Adrenal gland (tissue), 12 donors: ENCODE results near the gene IFI35. TPM values are rescaled to one million over a fixed set of nuclear protein-coding genes. Genes with fewer than 3 reads are reported as not detected.

ENCODE experiments used
- DNase-seq, 7 donors: peaks; one replicate each; pipeline ENCODE4 v3.0.0-alpha.2; 2019 to 2020
- H3K27ac ChIP-seq, 5 donors: fragments of 200-600 bp; sonication (generic) in 4 of 5; 1 replicate in 3 of 5; 2 replicates in 2 of 5; pipeline versions ENCODE4 v1.5.1 to v1.8.0; 2016 to 2020; ENCODE audit warnings: mild to moderate bottlenecking in 1 of 5
- H3K27me3 ChIP-seq: fragments of 200-600 bp; 2 replicates; pipeline ENCODE4 v1.8.0; 2021
- H3K36me3 ChIP-seq, 2 donors: fragments of 200-600 bp; replicated peaks in 1 of 2; 1 replicate in 1 of 2; 2 replicates in 1 of 2; pipeline versions ENCODE4 v1.5.1 to v1.8.0; 2018 to 2022
- H3K4me1 ChIP-seq, 2 donors: fragments of 200-600 bp; replicated peaks in 1 of 2; 1 replicate in 1 of 2; 2 replicates in 1 of 2; pipeline versions ENCODE4 v1.5.1 to v1.8.0; 2018 to 2021
- H3K4me3 ChIP-seq, 4 donors: fragments of 200-600 bp; sonication (generic) in 3 of 4; one replicate each; pipeline ENCODE4 v1.5.1; 2016 to 2018
- H3K9me3 ChIP-seq, 3 donors: fragments of 200-600 bp; sonication (generic) in 1 of 3; replicated peaks in 1 of 3; 1 replicate in 2 of 3; 2 replicates in 1 of 3; pipeline versions ENCODE4 v1.5.1 to v1.8.0; 2016 to 2021
- POLR2A ChIP-seq, 2 donors: fragments of 450-650 bp; IDR thresholded peaks; one replicate each; pipeline ENCODE4 v1.6.1; 2017; ENCODE audit warnings: antibody characterized with exemption in 2 of 2, mild to moderate bottlenecking in 2 of 2, moderate library complexity in 1 of 2
- WGBS, 4 donors: extraction: QIAGEN DNeasy Blood & Tissue Kit in 2 of 4; methylation state at CpG; one replicate each; pipeline versions ENCODE4 v1.1.5 to v1.1.7; 2013 to 2017; 5-methylcytosine and 5-hydroxymethylcytosine counted together
- intact Hi-C, 2 donors: fragments of 100-400 bp; cut with DNase I; formaldehyde crosslinking; loops; one replicate each; pipeline versions ENCODE4 v1.14.1 to v1.15.0; 2022 to 2023
- polyA plus RNA-seq, 3 donors: library from polyadenylated mRNA; stranded (reverse); fragments of 200-250 nt in 2 of 3; fragments of 350-450 nt in 1 of 3; fragmentation: Illumina TruSeq in 1 of 3; extraction: RNeasy Lipid Tissue Mini Kit (QIAGEN cat#74804) in 1 of 3; gene quantifications; one replicate each; pipeline ENCODE4 v1.2.3, GENCODE V29; 2013 to 2014
- total RNA-seq, 9 donors: library from RNA; depleted of rRNA in 4 of 9; stranded (reverse); fragments of >200 nt in 4 of 9; fragments of 120-200 nt in 1 of 9; fragmentation: NEBNext Ultra II Directional in 1 of 9; extraction: Animal tissue kit (Norgen Biotek cat#: 25700) in 1 of 9; gene quantifications; one replicate each; pipeline versions ENCODE4 v1.1.0 to v1.2.4, GENCODE V29; 2013 to 2023
- TF ChIP-seq, protein P1 (sequence below), 6 experiments: fragments of 450-650 bp in 4 of 6; fragments of 200-600 bp in 2 of 6; sonication (generic) in 1 of 6; IDR thresholded peaks; 1 replicate in 5 of 6; 2 replicates in 1 of 6; pipeline versions ENCODE4 v1.5.1 to v1.8.0; 2016 to 2021; ENCODE audit warnings: antibody characterized with exemption in 6 of 6, mild to moderate bottlenecking in 2 of 6, moderate library complexity in 1 of 6
- donor health status: healthy with polysubstance abuse.
- donor health status: Bipolar disorder and iron deficiency.
- donor health status: DM: yes; HTN: yes; CAD: no.
- donor health status: DM: no; HTN: no; CAD: no.
- donor health status: DM: no; HTN: no; CAD: no.
- donor health status: DM: yes; HTN: yes; CAD: no.

IFI35 gene
- total and polyA plus RNA-seq, 12 donors, result 38.4 to 91.4 (median 64.2) TPM

DNA sequence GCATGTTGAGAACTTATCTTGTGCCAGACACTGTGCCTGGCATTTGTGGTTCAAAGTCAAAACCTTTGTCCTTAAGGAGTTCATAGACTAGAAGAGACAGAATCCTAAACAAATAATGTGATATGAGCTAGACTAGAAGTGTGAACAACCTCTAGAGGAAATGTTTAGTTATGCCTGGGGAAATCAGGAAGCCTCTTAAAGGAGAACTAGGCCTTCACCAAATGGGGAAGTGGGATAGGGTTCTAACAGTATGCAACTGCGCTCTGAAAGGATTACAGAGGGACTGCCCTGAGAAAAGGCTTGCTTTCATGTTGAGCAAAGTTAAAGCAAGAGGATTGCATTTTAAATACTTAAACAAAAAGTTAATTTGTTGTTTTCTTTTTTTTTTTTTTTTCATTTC lies 21.4 kb upstream of the IFI35 start:
- Histone ChIP-seq H3K4me1 (peaks cover 21 to 43% of the 10 kb centered on the region in 2 donors), H3K4me3 (no peak overlapping the region), H3K36me3 (peaks cover 0 to 47% of the 10 kb centered on the region in 2 donors), H3K9me3 (no peaks in the 10 kb centered on the region), H3K27me3 (no peaks in the 10 kb centered on the region), H3K27ac (peak overlapping the region in 2 of 5 donors; percentile 25 to 41)
- intact Hi-C loops, result no loop called here
- TF ChIP-seq POLR2A (IDR thresholded peaks at IDR 0.05), result no peak
- TF ChIP-seq, protein P1, sequence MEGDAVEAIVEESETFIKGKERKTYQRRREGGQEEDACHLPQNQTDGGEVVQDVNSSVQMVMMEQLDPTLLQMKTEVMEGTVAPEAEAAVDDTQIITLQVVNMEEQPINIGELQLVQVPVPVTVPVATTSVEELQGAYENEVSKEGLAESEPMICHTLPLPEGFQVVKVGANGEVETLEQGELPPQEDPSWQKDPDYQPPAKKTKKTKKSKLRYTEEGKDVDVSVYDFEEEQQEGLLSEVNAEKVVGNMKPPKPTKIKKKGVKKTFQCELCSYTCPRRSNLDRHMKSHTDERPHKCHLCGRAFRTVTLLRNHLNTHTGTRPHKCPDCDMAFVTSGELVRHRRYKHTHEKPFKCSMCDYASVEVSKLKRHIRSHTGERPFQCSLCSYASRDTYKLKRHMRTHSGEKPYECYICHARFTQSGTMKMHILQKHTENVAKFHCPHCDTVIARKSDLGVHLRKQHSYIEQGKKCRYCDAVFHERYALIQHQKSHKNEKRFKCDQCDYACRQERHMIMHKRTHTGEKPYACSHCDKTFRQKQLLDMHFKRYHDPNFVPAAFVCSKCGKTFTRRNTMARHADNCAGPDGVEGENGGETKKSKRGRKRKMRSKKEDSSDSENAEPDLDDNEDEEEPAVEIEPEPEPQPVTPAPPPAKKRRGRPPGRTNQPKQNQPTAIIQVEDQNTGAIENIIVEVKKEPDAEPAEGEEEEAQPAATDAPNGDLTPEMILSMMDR (IDR thresholded peaks at IDR 0.05), result no peak
- DNase-seq, result no peak
- WGBS, 4 donors, result 0 to 53% (median 0%) methylated on average over 1 of the region's 1 CpG

DNA sequence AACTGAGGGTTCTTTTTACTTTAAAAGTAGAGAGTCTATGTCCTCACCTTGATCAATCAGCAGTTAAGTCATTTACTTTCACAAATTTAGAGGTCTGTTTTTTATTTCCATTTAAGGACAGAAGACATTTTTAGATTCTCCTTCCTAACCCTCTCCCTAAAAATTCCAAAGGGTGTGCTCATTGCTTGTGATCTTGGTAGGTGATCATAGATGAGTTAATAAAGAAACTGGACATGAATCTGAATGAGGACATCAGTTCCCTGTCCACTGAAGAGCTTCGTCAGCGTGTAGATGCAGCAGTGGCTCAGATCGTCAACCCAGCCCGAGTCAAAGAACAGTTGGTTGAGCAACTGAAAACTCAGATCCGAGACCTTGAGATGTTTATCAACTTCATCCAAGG lies 17.4 kb upstream of the IFI35 start:
- Histone ChIP-seq H3K9me3 (no peaks in the 10 kb centered on the region), H3K27me3 (no peaks in the 10 kb centered on the region), H3K4me1 (peaks cover 13 to 29% of the 10 kb centered on the region in 2 donors), H3K4me3 (no peak overlapping the region), H3K27ac (peak overlapping the region; percentile 17 to 84 (median 66)), H3K36me3 (peaks cover 0 to 79% of the 10 kb centered on the region in 2 donors)
- 46 to 63% (median 52%) methylated on average over 5 of the region's 5 CpGs for WGBS, 4 donors
- DNase-seq, result peak in 2 of 7 donors; percentile 42 to 44
- no peak for TF ChIP-seq POLR2A (IDR thresholded peaks at IDR 0.05)
- TF ChIP-seq, protein P1 (IDR thresholded peaks at IDR 0.05), result no peak
- intact Hi-C loops, result no loop called here

DNA sequence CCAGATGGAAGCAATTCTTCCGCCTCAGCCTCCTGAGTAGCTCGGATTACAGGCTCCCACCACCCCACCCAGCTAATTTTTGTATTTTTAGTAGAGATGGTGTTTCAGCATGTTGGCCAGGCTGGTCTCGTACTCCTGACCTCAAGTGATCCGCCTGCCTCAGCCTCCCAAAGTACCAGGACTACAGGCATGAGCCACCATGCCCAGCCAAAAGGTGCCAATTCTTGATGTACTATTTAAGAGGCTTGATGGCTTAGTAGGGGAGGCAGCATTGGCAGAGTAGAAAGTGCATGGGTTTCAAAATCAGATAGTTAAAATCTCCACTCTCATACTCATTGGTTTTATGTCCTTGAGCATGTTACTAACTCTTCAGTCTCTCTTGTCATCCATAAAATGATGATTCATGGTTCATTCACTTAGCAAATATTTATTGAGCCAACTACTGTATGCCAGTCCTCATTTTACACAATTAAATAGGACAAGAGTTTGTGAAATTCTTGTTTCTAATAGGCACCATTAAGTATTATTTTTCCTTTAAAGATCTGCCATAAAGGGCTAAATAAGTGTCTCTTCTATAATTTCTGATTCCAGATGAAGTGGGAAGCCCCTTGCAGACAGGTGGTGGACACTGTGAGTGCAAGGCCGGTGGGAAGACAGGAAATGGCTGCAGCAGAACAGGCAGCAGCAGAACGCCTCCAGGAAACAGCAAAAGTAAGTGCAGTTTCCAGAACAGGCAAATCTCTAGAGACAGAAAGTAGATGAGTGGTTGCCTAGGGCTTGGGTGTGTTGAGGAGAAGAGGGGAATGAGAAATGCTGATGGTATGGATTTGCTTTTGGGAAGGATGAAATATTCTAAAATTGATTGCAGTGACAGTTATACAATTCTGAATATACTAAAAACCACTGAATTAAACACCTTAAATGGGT lies 16.6 kb upstream of the IFI35 start:
- Histone ChIP-seq H3K4me3 (no peak overlapping the region), H3K36me3 (peaks cover 0 to 78% of the 10 kb centered on the region in 2 donors), H3K27ac (peak overlapping the region; percentile 57 to 84 (median 67)), H3K27me3 (no peaks in the 10 kb centered on the region), H3K4me1 (peaks cover 13 to 20% of the 10 kb centered on the region in 2 donors), H3K9me3 (no peaks in the 10 kb centered on the region)
- no peak for DNase-seq
- TF ChIP-seq, protein P1 (IDR thresholded peaks at IDR 0.05), result no peak
- no peak for TF ChIP-seq POLR2A (IDR thresholded peaks at IDR 0.05)
- intact Hi-C loops, result loop anchor here in 1 of 2 donors (10.0 kb wide), 1 partner anchor 145 kb away; the partner anchor contains the start of gene AOC2
- 60 to 75% (median 68%) methylated on average over 6 of the region's 6 CpGs for WGBS, 4 donors

DNA sequence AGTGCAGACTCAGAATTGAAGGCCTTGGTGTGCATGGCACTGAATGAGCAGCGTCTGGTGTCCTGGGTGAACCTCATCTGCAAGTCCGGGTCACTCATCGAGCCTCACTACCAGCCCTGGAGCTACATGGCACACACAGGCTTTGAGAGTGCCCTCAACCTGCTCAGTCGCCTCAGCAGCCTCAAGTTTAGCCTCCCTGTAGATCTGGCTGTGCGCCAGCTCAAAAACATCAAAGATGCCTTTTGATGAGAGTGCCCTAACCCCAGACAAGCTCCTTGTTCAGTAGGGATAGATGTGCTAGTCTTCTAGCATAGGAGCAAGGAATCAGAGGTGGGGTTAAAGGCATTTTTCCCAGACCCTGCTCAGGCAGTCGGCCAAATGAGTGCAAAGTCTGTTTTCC lies 15.1 kb upstream of the IFI35 start:
- Histone ChIP-seq H3K4me3 (no peak overlapping the region), H3K4me1 (peaks cover 13 to 18% of the 10 kb centered on the region in 2 donors), H3K36me3 (peaks cover 0 to 65% of the 10 kb centered on the region in 2 donors), H3K9me3 (no peaks in the 10 kb centered on the region), H3K27me3 (no peaks in the 10 kb centered on the region), H3K27ac (peak overlapping the region in 2 of 5 donors; percentile 43 to 84)
- intact Hi-C loops, result loop anchor here in 1 of 2 donors (10.0 kb wide), 1 partner anchor 147 kb away; the partner anchor contains the start of gene AOC2
- no peak for DNase-seq
- 86 to 100% (median 90%) methylated on average over 2 to 6 of the region's 6 CpGs for WGBS, 4 donors
- no peak for TF ChIP-seq POLR2A (IDR thresholded peaks at IDR 0.05)
- TF ChIP-seq, protein P1 (IDR thresholded peaks at IDR 0.05), result no peak
